CD4-positive, alpha-beta T cell (primary cell): ENCODE results near the gene EPB41L4A. TPM values are rescaled to one million over a fixed set of nuclear protein-coding genes. Genes with fewer than 3 reads are reported as not detected.

Experiments
- ATAC-seq: fragments of 200-7000 bp; cut with Tn5 transposase; one replicate; pipeline ENCODE4 v1.10.0; 2022; ENCODE audit warnings: mild to moderate bottlenecking; ENCODE audit not compliant: poor library complexity
- CTCF ChIA-PET: fragments of 350-600 bp; sonication (Branson Sonifier 250); formaldehyde crosslinking; loops from one replicate; lab custom pipeline; 2021; ENCODE audit warnings: antibody characterized with exemption, inconsistent platforms; lab: Charles Lee
- POLR2A ChIA-PET: fragments of 350-600 bp; sonication (Branson Sonifier 250); formaldehyde crosslinking; loops from one replicate; lab custom pipeline; 2021; ENCODE audit warnings: antibody characterized with exemption, inconsistent platforms; lab: Charles Lee
- DNase-seq, 14 experiments: peaks; one replicate each; pipeline ENCODE4 v3.0.0-alpha.2; 2013 to 2020; ENCODE audit warnings: mixed read lengths in 2 of 14
- H3K27ac ChIP-seq, 2 donors: one replicate each; pipeline versions ENCODE4 v1.5.1 to v1.7.0; 2013; ENCODE audit warnings: low read length in 2 of 2, low read depth in 1 of 2, mild to moderate bottlenecking in 1 of 2
- H3K27me3 ChIP-seq, 2 experiments: 1 replicate in 1 of 2; 2 replicates in 1 of 2; pipeline versions ENCODE4 v1.6.1 to v1.7.0; 2013; ENCODE audit warnings: low read length in 2 of 2, control low read depth in 1 of 2, mild to moderate bottlenecking in 1 of 2, moderate library complexity in 1 of 2; ENCODE audit not compliant: insufficient read depth in 2 of 2, control insufficient read depth in 1 of 2
- H3K36me3 ChIP-seq: one replicate; pipeline ENCODE4 v1.6.1; 2013; ENCODE audit warnings: low read length, control low read depth; ENCODE audit not compliant: insufficient read depth
- H3K4me1 ChIP-seq: one replicate; pipeline ENCODE4 v1.6.1; 2013; ENCODE audit warnings: low read length, control low read depth; ENCODE audit not compliant: insufficient read depth
- H3K4me3 ChIP-seq: one replicate; pipeline ENCODE4 v1.5.1; 2013; ENCODE audit warnings: mild to moderate bottlenecking, low read length, moderate library complexity
- H3K9me3 ChIP-seq, 2 experiments: 1 replicate in 1 of 2; 2 replicates in 1 of 2; pipeline versions ENCODE4 v1.6.1 to v1.7.0; 2013; ENCODE audit warnings: low read length in 2 of 2, mild to moderate bottlenecking in 2 of 2, control low read depth in 1 of 2, moderate library complexity in 1 of 2; ENCODE audit not compliant: control insufficient read depth in 1 of 2, insufficient read depth in 1 of 2
- H3K27ac Mint-ChIP-seq: one replicate; pipeline ENCODE4 v1.8.0; 2020; ENCODE audit warnings: mixed read lengths
- H3K27me3 Mint-ChIP-seq: one replicate; pipeline ENCODE4 v1.8.0; 2021; ENCODE audit warnings: mixed read lengths
- H3K36me3 Mint-ChIP-seq: one replicate; pipeline ENCODE4 v1.8.0; 2021; ENCODE audit warnings: low read depth, mixed read lengths
- H3K4me1 Mint-ChIP-seq: one replicate; pipeline ENCODE4 v1.8.0; 2021; ENCODE audit warnings: low read depth, mixed read lengths
- H3K4me3 Mint-ChIP-seq: one replicate; pipeline ENCODE4 v1.8.0; 2020; ENCODE audit warnings: mild to moderate bottlenecking, mixed read lengths
- H3K9me3 Mint-ChIP-seq: one replicate; pipeline ENCODE4 v1.8.0; 2020; ENCODE audit warnings: mixed read lengths
- CTCF ChIP-seq: fragments of 200-600 bp; IDR thresholded peaks from one replicate; pipeline ENCODE4 v1.8.0; 2022; ENCODE audit warnings: antibody characterized with exemption, mild to moderate bottlenecking
- intact Hi-C, 2 experiments: fragments of 100-400 bp; cut with DNase I in 1 of 2; cut with micrococcal nuclease in 1 of 2; formaldehyde crosslinking; loops; one replicate each; pipeline versions ENCODE4 v1.15.1 to v1.9.0; 2023 to 2025; cut with DNase I, micrococcal nuclease
- total RNA-seq, 174 experiments: library from RNA in 2 of 174; stranded (reverse) in 2 of 174; gene quantifications; one replicate each; pipeline ENCODE4 v1.2.3 and lab custom pipeline; 2021 to 2026

Gene EPB41L4A
- total RNA-seq, 2 experiments from 2014 or later = 0.08 TPM; not detected in 1

DNA sequence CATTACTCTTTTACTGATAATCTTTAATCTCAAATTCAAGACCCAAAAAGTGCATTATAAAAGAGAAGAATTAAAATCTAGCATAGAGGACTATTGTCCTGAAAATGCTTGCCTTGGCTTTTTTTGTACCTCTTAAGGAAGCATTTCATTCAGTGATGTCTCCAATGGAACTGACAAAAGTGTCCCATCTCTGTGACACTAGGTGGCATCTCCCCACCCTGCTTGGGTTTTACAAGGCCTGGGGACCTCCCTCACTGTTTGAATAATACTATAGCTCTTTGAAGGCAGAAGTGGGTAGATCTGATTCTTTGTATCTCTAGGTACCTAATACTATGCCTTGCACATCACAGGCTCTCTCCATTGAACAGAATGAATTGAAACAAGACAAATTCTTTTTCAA lies 180.6 kb downstream of the EPB41L4A start:
- no peaks in the 10 kb centered on the region for H3K4me1 Mint-ChIP-seq
- ChIA-PET CTCF (interaction anchor here (1.1 kb wide), 1 partner anchor 12 kb away, joined by 3 read pairs; no protein-coding TSS in a partner anchor), POLR2A (no interaction called here)
- peaks cover 22% of the 10 kb centered on the region for H3K27me3 Mint-ChIP-seq
- H3K27ac ChIP-seq = no peak overlapping the region
- no peaks in the 10 kb centered on the region for H3K36me3 Mint-ChIP-seq
- no peak for TF ChIP-seq CTCF
- DNase-seq (no peak), ATAC-seq (no peak)
- H3K4me1 ChIP-seq = no peaks in the 10 kb centered on the region
- H3K4me3 ChIP-seq = no peak overlapping the region
- no peaks in the 10 kb centered on the region for H3K9me3 ChIP-seq
- no peaks in the 10 kb centered on the region for H3K27me3 ChIP-seq
- no peaks in the 10 kb centered on the region for H3K9me3 Mint-ChIP-seq
- no peaks in the 10 kb centered on the region for H3K36me3 ChIP-seq
- intact Hi-C loops = no loop called here
- no peak overlapping the region for H3K27ac Mint-ChIP-seq
- no peak overlapping the region for H3K4me3 Mint-ChIP-seq

DNA sequence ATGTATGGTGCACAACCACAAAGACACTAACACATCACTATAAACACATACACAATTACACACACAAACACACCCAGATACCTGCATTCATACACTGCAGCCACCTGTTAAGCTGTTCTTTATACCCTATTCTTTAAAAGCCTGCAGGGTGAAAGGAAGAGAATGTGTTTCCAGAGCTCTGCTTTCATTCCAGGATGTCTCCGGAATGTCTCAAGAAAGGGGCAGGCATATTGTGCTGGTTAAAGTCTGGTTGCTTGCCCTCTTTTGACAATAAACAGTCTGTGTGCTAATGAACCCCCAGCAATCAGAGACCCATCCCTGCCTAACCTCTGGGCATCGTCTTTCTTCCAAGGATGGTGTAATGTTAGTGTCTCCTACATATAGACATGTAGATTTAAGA lies 181.6 kb downstream of the EPB41L4A start:
- no peak for TF ChIP-seq CTCF
- Histone ChIP-seq H3K36me3 (no peaks in the 10 kb centered on the region), H3K27me3 (no peaks in the 10 kb centered on the region), H3K27ac (no peak overlapping the region), H3K4me1 (no peaks in the 10 kb centered on the region), H3K9me3 (no peaks in the 10 kb centered on the region), H3K4me3 (no peak overlapping the region)
- no peaks in the 10 kb centered on the region for H3K4me1 Mint-ChIP-seq
- ATAC-seq = no peak
- H3K4me3 Mint-ChIP-seq = no peak overlapping the region
- POLR2A ChIA-PET = no interaction called here
- H3K9me3 Mint-ChIP-seq = no peaks in the 10 kb centered on the region
- no peak overlapping the region for H3K27ac Mint-ChIP-seq
- intact Hi-C loops = no loop called here
- no peak for DNase-seq
- H3K36me3 Mint-ChIP-seq = no peaks in the 10 kb centered on the region
- CTCF ChIA-PET = no interaction called here
- peaks cover 25% of the 10 kb centered on the region for H3K27me3 Mint-ChIP-seq

DNA sequence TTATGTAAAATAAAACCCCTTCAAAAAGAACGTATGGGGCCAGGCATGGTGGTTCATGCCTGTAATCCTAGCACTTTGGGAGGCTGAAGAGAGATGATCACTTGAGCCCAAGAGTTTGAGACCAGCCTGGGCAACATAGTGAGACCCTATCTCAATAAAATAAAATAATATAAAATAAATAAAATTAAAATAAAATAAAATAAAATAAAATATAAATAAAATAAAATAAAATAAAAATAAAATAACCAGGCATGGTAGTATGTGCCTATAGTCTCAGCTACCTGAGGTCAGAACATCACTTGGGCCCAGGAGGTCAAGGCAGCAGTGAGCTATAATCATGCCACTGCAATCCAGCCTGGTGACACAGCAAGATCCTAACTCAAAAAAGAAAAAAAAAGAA lies 185.1 kb downstream of the EPB41L4A start:
- Histone ChIP-seq H3K4me1 (no peaks in the 10 kb centered on the region), H3K36me3 (no peaks in the 10 kb centered on the region), H3K27ac (no peak overlapping the region), H3K9me3 (no peaks in the 10 kb centered on the region), H3K27me3 (no peaks in the 10 kb centered on the region), H3K4me3 (no peak overlapping the region)
- no peak overlapping the region for H3K27ac Mint-ChIP-seq
- ChIA-PET CTCF (no interaction called here), POLR2A (no interaction called here)
- no peak overlapping the region for H3K4me3 Mint-ChIP-seq
- H3K4me1 Mint-ChIP-seq = no peaks in the 10 kb centered on the region
- intact Hi-C loops = no loop called here
- no peak for DNase-seq
- no peaks in the 10 kb centered on the region for H3K36me3 Mint-ChIP-seq
- no peak for ATAC-seq
- H3K27me3 Mint-ChIP-seq = peaks cover 16% of the 10 kb centered on the region
- no peaks in the 10 kb centered on the region for H3K9me3 Mint-ChIP-seq
- no peak for TF ChIP-seq CTCF
